Retinal pigment epithelial cell (primary cell): ENCODE measurements around the gene SPSB2.

Source experiments
- DNase-seq: peaks from one replicate; pipeline ENCODE4 v3.0.0-alpha.2; 2010; ENCODE audit warnings: low read depth
- H3K4me3 ChIP-seq: 2 replicates; pipeline ENCODE4 v1.5.1; 2011; ENCODE audit warnings: mild to moderate bottlenecking, low read length, control low read depth, moderate library complexity
- CTCF ChIP-seq: conservative IDR thresholded peaks from 2 replicates; pipeline ENCODE4 v1.5.1; 2011; ENCODE audit warnings: low read depth, low read length, control low read depth, inconsistent platforms

The SPSB2 gene

GRCh38 chr12:6843118-6843902 is 29.8 kb downstream of the SPSB2 start:
- no peak for TF ChIP-seq CTCF
- DNase-seq: no peak
- no peak overlapping the region for H3K4me3 ChIP-seq

- no peak for TF ChIP-seq CTCF
- DNase-seq: no peak
- H3K4me3 ChIP-seq: no peak overlapping the region
Observed at GRCh38 chr12:6842075-6842474, 31.0 kb downstream of the SPSB2 start.

GRCh38 chr12:6840761-6841515 is 32.2 kb downstream of the SPSB2 start, which contains the start of gene GNB3:
TSS of gene GNB3 (plus strand) at chr12:6840925. CDS start at chr12:6841288, 363 bp downstream.
- no peak for DNase-seq
- no peak for TF ChIP-seq CTCF
- H3K4me3 ChIP-seq: no peak within 1 kb of the TSS

- TF ChIP-seq CTCF: no peak
- no peak for DNase-seq
- H3K4me3 ChIP-seq: no peak overlapping the region
Observed at GRCh38 chr12:6840330-6840729, 32.8 kb downstream of the SPSB2 start.

GRCh38 chr12:6839482-6840201 is 33.5 kb downstream of the SPSB2 start:
- no peak overlapping the region for H3K4me3 ChIP-seq
- DNase-seq: no peak
- TF ChIP-seq CTCF: no peak

- H3K4me3 ChIP-seq: no peak overlapping the region
- no peak for DNase-seq
- TF ChIP-seq CTCF: no peak
Observed at GRCh38 chr12:6838854-6839253, 34.2 kb downstream of the SPSB2 start.
